H1 (cell line): ENCODE results near the gene BBS9. TPM values are rescaled to one million over a fixed set of nuclear protein-coding genes. Genes with fewer than 3 reads are reported as not detected.

ENCODE experiments used
- CTCF ChIA-PET: fragments of 300-600 bp; sonication (Branson Sonifier 250); formaldehyde crosslinking; loops from one replicate; lab custom pipeline; 2021; ENCODE audit not compliant: partially characterized antibody; lab: Charles Lee
- POLR2A ChIA-PET: fragments of 300-600 bp; sonication (Branson Sonifier 250); formaldehyde crosslinking; loops from one replicate; lab custom pipeline; 2021; ENCODE audit warnings: inconsistent platforms; ENCODE audit not compliant: partially characterized antibody; lab: Charles Lee
- DNase-seq, 2 experiments: peaks; one replicate each; pipeline versions ENCODE4 v3.0.0 to v3.0.0-alpha.2; 2010 to 2022; ENCODE audit warnings: low spot score in 2 of 2, low read depth in 1 of 2, mixed read lengths in 1 of 2
- FAIRE-seq: peaks from 2 replicates; lab custom pipeline; 2011; peaks lifted over from hg19 to GRCh38; lab: Jason Lieb, UNC
- H2AFZ ChIP-seq: 2 replicates; pipeline ENCODE4 v1.8.1; 2012; ENCODE audit warnings: low read length, inconsistent platforms
- H2AK5ac ChIP-seq: 2 replicates; pipeline ENCODE4 v1.6.1; 2013; ENCODE audit warnings: low read depth, low read length
- H2BK120ac ChIP-seq: replicated peaks from 2 replicates; pipeline ENCODE3; 2013; ENCODE audit warnings: low read depth, low read length, inconsistent platforms
- H2BK12ac ChIP-seq: 2 replicates; pipeline ENCODE4 v1.6.1; 2013; ENCODE audit warnings: low read depth, low read length
- H2BK15ac ChIP-seq: 2 replicates; pipeline ENCODE4 v1.6.1; 2013; ENCODE audit warnings: low read length
- H2BK20ac ChIP-seq: 2 replicates; pipeline ENCODE4 v1.6.1; 2013; ENCODE audit warnings: low read length
- H2BK5ac ChIP-seq: 2 replicates; pipeline ENCODE4 v1.6.1; 2013; ENCODE audit warnings: low read depth, low read length
- H3K14ac ChIP-seq: 2 replicates; pipeline ENCODE4 v1.6.1; 2013; ENCODE audit warnings: inconsistent platforms; ENCODE audit not compliant: insufficient read length
- H3K18ac ChIP-seq: 2 replicates; pipeline ENCODE4 v1.6.1; 2013; ENCODE audit warnings: low read length; ENCODE audit errors: extremely low read depth
- H3K23ac ChIP-seq: 2 replicates; pipeline ENCODE4 v1.6.1; 2013; ENCODE audit warnings: inconsistent platforms; ENCODE audit not compliant: insufficient read length
- H3K23me2 ChIP-seq: 2 replicates; pipeline ENCODE4 v1.6.1; 2013; ENCODE audit warnings: low read depth, low read length
- H3K27ac ChIP-seq: 2 replicates; pipeline ENCODE4 v1.6.1; 2011; ENCODE audit warnings: low read depth, low read length, inconsistent platforms
- H3K27me3 ChIP-seq, 4 experiments: replicated peaks in 1 of 4; 1 replicate in 1 of 4; 2 replicates in 3 of 4; pipeline versions ENCODE4 v1.6.1 to v1.8.1; 2011 to 2013; ENCODE audit warnings: low read length in 3 of 4, mild to moderate bottlenecking in 3 of 4, inconsistent platforms in 2 of 4, mixed read lengths in 2 of 4, moderate library complexity in 1 of 4; ENCODE audit not compliant: control insufficient read depth in 3 of 4, insufficient read depth in 3 of 4; ENCODE audit errors: extremely low read depth in 1 of 4
- H3K36me3 ChIP-seq, 4 experiments: 2 replicates each; pipeline versions ENCODE4 v1.6.1 to v1.8.1; 2011 to 2013; ENCODE audit warnings: mild to moderate bottlenecking in 4 of 4, low read length in 3 of 4, moderate library complexity in 2 of 4, control low read depth in 1 of 4, inconsistent platforms in 1 of 4; ENCODE audit not compliant: insufficient read depth in 4 of 4, control insufficient read depth in 2 of 4
- H3K4ac ChIP-seq: replicated peaks from 2 replicates; pipeline ENCODE3; 2013; ENCODE audit warnings: low read length, low read depth, mixed read lengths, inconsistent platforms; ENCODE audit not compliant: insufficient read length
- H3K4me1 ChIP-seq, 4 experiments: replicated peaks in 1 of 4; 1 replicate in 1 of 4; 2 replicates in 3 of 4; pipeline versions ENCODE4 v1.6.1 to v1.8.1; 2011 to 2013; ENCODE audit warnings: low read length in 3 of 4, inconsistent platforms in 2 of 4, mixed read lengths in 1 of 4; ENCODE audit not compliant: insufficient read depth in 4 of 4, control insufficient read depth in 3 of 4
- H3K4me2 ChIP-seq, 2 experiments: 2 replicates each; pipeline versions ENCODE4 v1.6.1 to v1.8.1; 2011 to 2013; ENCODE audit warnings: low read depth in 2 of 2, low read length in 2 of 2, control low read depth in 1 of 2, inconsistent platforms in 1 of 2, mild to moderate bottlenecking in 1 of 2; ENCODE audit not compliant: insufficient read depth in 1 of 2
- H3K4me3 ChIP-seq, 4 experiments: fragments of 200-600, 300-600 bp in 1 of 4; sonication (generic), shearing (Covaris generic), sonication (Bioruptor Twin) in 1 of 4; 2 replicates each; pipeline versions ENCODE4 v1.5.1 to v1.8.1; 2011 to 2016; ENCODE audit warnings: low read length in 4 of 4, low read depth in 3 of 4, control low read depth in 2 of 4, inconsistent platforms in 2 of 4, mild to moderate bottlenecking in 2 of 4, mixed read lengths in 1 of 4, moderate library complexity in 1 of 4; ENCODE audit not compliant: insufficient read depth in 2 of 4; ENCODE audit errors: extremely low read depth in 1 of 4
- H3K56ac ChIP-seq: replicated peaks from 2 replicates; pipeline ENCODE3; 2013; ENCODE audit warnings: low read depth, mild to moderate bottlenecking, mixed read lengths, low read length, inconsistent platforms; ENCODE audit not compliant: insufficient read length
- H3K79me1 ChIP-seq: 2 replicates; pipeline ENCODE4 v1.6.1; 2013; ENCODE audit warnings: low read depth, low read length, control low read depth
- H3K79me2 ChIP-seq, 2 experiments: 2 replicates each; pipeline versions ENCODE4 v1.6.1 to v1.8.1; 2012 to 2013; ENCODE audit warnings: low read length in 2 of 2, mild to moderate bottlenecking in 2 of 2, inconsistent platforms in 1 of 2; ENCODE audit not compliant: insufficient read depth in 2 of 2, control insufficient read depth in 1 of 2
- H3K9ac ChIP-seq, 4 experiments: replicated peaks in 1 of 4; 1 replicate in 1 of 4; 2 replicates in 3 of 4; pipeline versions ENCODE4 v1.6.1 to v1.8.1; 2011 to 2013; ENCODE audit warnings: low read depth in 3 of 4, low read length in 3 of 4, control low read depth in 2 of 4, mild to moderate bottlenecking in 2 of 4, moderate library complexity in 2 of 4, inconsistent platforms in 1 of 4; ENCODE audit errors: extremely low read depth in 1 of 4
- H3K9me3 ChIP-seq, 2 experiments: 2 replicates each; pipeline versions ENCODE4 v1.6.1 to v1.8.1; 2012 to 2013; ENCODE audit warnings: mild to moderate bottlenecking in 2 of 2, moderate library complexity in 2 of 2, control low read depth in 1 of 2, inconsistent platforms in 1 of 2, low read depth in 1 of 2, low read length in 1 of 2, mixed read lengths in 1 of 2; ENCODE audit not compliant: insufficient read depth in 2 of 2
- H4K20me1 ChIP-seq, 2 experiments: replicated peaks in 1 of 2; 2 replicates each; pipeline versions ENCODE3 to v1.8.1; 2011 to 2013; ENCODE audit warnings: inconsistent platforms in 2 of 2, low read length in 2 of 2, mild to moderate bottlenecking in 1 of 2; ENCODE audit not compliant: insufficient read depth in 2 of 2, control insufficient read depth in 1 of 2
- H4K5ac ChIP-seq: 2 replicates; pipeline ENCODE4 v1.6.1; 2013; ENCODE audit warnings: low read length, low read depth, mixed read lengths, inconsistent platforms; ENCODE audit not compliant: insufficient read length
- H4K8ac ChIP-seq: 2 replicates; pipeline ENCODE4 v1.8.0; 2013; ENCODE audit warnings: mild to moderate bottlenecking, moderate library complexity, low read length, inconsistent platforms; ENCODE audit not compliant: insufficient read depth; ENCODE audit errors: extremely low read depth
- H4K91ac ChIP-seq: replicated peaks from 2 replicates; pipeline ENCODE3; 2013; ENCODE audit warnings: low read length, mixed read lengths, inconsistent platforms; ENCODE audit not compliant: insufficient read length
- E2F6 ChIP-seq: IDR thresholded peaks from 2 replicates; pipeline ENCODE4 v1.6.1; 2012; ENCODE audit warnings: inconsistent platforms
- JUND ChIP-seq: IDR thresholded peaks from 2 replicates; pipeline ENCODE4 v1.6.1; 2011; ENCODE audit warnings: mild to moderate bottlenecking, improper control_type of control experiment, low read length
- POLR2AphosphoS5 ChIP-seq: IDR thresholded peaks from 2 replicates; pipeline ENCODE4 v1.6.1; 2011; ENCODE audit warnings: low read depth, low read length
- USF2 ChIP-seq: IDR thresholded peaks from 2 replicates; pipeline ENCODE4 v1.6.1; 2011; ENCODE audit warnings: low read length, improper control_type of control experiment
- WGBS, 2 experiments: shearing (Covaris generic) in 1 of 2; methylation state at CpG; one replicate each; pipeline versions ENCODE4 v1.1.6 to v1.1.7; 2013 to 2015; ENCODE audit warnings: low lambda C conversion rate in 2 of 2, mixed read lengths in 2 of 2, inconsistent platforms in 1 of 2, low coverage in 1 of 2, missing lambda C conversion rate in 1 of 2; ENCODE audit not compliant: insufficient replicate concordance in 2 of 2, insufficient coverage in 1 of 2, insufficient read length in 1 of 2; ENCODE audit errors: extremely low coverage in 1 of 2, missing lambda C conversion rate in 1 of 2; 5-methylcytosine and 5-hydroxymethylcytosine counted together
- polyA plus RNA-seq, 7 experiments: library from polyadenylated mRNA; depleted of rRNA in 3 of 7; stranded (reverse) in 5 of 7; unstranded in 2 of 7; fragments of >200 nt in 5 of 7; fragments of 200-250 nt in 2 of 7; gene quantifications; 1 replicate in 5 of 7; 2 replicates in 1 of 7; 4 replicates in 1 of 7; pipeline versions ENCODE4 v1.2.1 to v1.2.3, GENCODE V29; 2011 to 2013; ENCODE audit warnings: missing spikeins in 2 of 7, mixed read lengths in 2 of 7
- total RNA-seq: library from RNA; stranded (reverse); fragmentation: NEBNext Ultra II Directional; extraction: Animal tissue kit (Norgen Biotek cat#: 25700); gene quantifications from 2 replicates; pipeline ENCODE4 v1.2.1, GENCODE V29; 2021

BBS9 gene
- total and polyA plus RNA-seq, 2 of the 8 experiments (the other 6 are each of a cell fraction or from before 2014, with no cell fraction given) = 22.3 to 37.0 TPM

- no peak overlapping the region for H3K23ac ChIP-seq
- no peak overlapping the region for H4K8ac ChIP-seq
- no peak overlapping the region for H3K4me2 ChIP-seq
- no peaks in the 10 kb centered on the region for H3K27me3 ChIP-seq
- H4K20me1 ChIP-seq = no peaks in the 10 kb centered on the region
- POLR2A ChIA-PET = no interaction called here
- H2BK15ac ChIP-seq = no peak overlapping the region
- TF ChIP-seq USF2 (no peak), E2F6 (no peak), POLR2AphosphoS5 (no peak), JUND (no peak)
- no peak overlapping the region for H2BK120ac ChIP-seq
- no peak overlapping the region for H3K4me3 ChIP-seq
- H3K79me1 ChIP-seq = no peaks in the 10 kb centered on the region
- H2BK12ac ChIP-seq = no peak overlapping the region
- H3K9ac ChIP-seq = no peak overlapping the region
- CTCF ChIA-PET = no interaction called here
- H3K4ac ChIP-seq = no peak overlapping the region
- H2BK5ac ChIP-seq = no peak overlapping the region
- H4K91ac ChIP-seq = no peak overlapping the region
- no peak overlapping the region for H3K18ac ChIP-seq
- H3K27ac ChIP-seq = no peak overlapping the region
- no peaks in the 10 kb centered on the region for H3K23me2 ChIP-seq
- no peak for FAIRE-seq
- H3K4me1 ChIP-seq = no peaks in the 10 kb centered on the region
- H2AK5ac ChIP-seq = no peak overlapping the region
- H2AFZ ChIP-seq = no peak overlapping the region
- no peak overlapping the region for H2BK20ac ChIP-seq
- H3K79me2 ChIP-seq = no peaks in the 10 kb centered on the region
- no peak overlapping the region for H4K5ac ChIP-seq
- DNase-seq = no peak
- 64% methylated on average over 2 of the region's 2 CpGs; no CpG with 5 or more reads in 1 of the 2 experiments for WGBS, 2 experiments
- no peaks in the 10 kb centered on the region for H3K36me3 ChIP-seq
- no peaks in the 10 kb centered on the region for H3K9me3 ChIP-seq
- H3K56ac ChIP-seq = no peak overlapping the region
- H3K14ac ChIP-seq = no peak overlapping the region
Measured at GRCh38 chr7:33157781-33158180, 28.4 kb downstream of the BBS9 start.
